ENCODE results near the gene HECTD1. TPM values are rescaled to one million over a fixed set of nuclear protein-coding genes. Genes with fewer than 3 reads are reported as not detected.

Gene HECTD1
- total RNA-seq, 1 experiment from 2014 or later: 88.5 TPM

DNA sequence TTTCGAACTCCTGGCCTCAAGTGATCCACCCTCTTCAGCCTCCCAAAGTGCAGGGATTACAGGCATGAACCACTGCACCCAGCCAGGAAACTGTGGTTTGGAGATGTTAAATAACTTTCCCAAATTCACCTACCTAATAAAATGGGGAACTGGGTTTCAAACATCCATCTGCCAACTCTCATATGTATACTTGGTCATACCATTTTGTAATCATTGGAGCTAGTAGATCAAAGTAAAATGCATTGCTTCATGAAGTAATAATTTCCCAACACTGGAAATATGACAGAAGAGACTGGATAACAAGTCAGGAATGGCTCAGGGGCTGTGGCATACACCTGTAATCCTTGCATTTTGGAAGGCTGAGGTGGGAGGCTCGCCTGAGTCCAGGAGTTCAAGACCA, 5.3 kb upstream of the HECTD1 start:
- TF ChIP-seq, protein P1, sequence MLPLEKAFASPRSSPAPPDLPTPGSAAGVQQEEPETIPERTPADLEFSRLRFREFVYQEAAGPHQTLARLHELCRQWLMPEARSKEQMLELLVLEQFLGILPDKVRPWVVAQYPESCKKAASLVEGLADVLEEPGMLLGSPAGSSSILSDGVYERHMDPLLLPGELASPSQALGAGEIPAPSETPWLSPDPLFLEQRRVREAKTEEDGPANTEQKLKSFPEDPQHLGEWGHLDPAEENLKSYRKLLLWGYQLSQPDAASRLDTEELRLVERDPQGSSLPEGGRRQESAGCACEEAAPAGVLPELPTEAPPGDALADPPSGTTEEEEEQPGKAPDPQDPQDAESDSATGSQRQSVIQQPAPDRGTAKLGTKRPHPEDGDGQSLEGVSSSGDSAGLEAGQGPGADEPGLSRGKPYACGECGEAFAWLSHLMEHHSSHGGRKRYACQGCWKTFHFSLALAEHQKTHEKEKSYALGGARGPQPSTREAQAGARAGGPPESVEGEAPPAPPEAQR (CRISPR knock-in tag; IDR thresholded peaks at IDR 0.05): no peak
- TF ChIP-seq, protein P2, sequence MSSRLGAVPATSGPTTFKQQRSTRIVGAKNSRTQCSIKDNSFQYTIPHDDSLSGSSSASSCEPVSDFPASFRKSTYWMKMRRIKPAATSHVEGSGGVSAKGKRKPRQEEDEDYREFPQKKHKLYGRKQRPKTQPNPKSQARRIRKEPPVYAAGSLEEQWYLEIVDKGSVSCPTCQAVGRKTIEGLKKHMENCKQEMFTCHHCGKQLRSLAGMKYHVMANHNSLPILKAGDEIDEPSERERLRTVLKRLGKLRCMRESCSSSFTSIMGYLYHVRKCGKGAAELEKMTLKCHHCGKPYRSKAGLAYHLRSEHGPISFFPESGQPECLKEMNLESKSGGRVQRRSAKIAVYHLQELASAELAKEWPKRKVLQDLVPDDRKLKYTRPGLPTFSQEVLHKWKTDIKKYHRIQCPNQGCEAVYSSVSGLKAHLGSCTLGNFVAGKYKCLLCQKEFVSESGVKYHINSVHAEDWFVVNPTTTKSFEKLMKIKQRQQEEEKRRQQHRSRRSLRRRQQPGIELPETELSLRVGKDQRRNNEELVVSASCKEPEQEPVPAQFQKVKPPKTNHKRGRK (CRISPR knock-in tag; IDR thresholded peaks at IDR 0.05; ENCODE audit: borderline replicate concordance): no peak
- TF ChIP-seq, protein P3, sequence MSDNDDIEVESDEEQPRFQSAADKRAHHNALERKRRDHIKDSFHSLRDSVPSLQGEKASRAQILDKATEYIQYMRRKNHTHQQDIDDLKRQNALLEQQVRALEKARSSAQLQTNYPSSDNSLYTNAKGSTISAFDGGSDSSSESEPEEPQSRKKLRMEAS (CRISPR knock-in tag; IDR thresholded peaks at IDR 0.05): no peak
- TF ChIP-seq TP53 (CRISPR knock-in tag; IDR thresholded peaks at IDR 0.05): no peak
- TF ChIP-seq, protein P4, sequence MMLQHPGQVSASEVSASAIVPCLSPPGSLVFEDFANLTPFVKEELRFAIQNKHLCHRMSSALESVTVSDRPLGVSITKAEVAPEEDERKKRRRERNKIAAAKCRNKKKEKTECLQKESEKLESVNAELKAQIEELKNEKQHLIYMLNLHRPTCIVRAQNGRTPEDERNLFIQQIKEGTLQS (CRISPR knock-in tag; conservative IDR thresholded peaks at IDR 0.05): no peak
- TF ChIP-seq, protein P5, sequence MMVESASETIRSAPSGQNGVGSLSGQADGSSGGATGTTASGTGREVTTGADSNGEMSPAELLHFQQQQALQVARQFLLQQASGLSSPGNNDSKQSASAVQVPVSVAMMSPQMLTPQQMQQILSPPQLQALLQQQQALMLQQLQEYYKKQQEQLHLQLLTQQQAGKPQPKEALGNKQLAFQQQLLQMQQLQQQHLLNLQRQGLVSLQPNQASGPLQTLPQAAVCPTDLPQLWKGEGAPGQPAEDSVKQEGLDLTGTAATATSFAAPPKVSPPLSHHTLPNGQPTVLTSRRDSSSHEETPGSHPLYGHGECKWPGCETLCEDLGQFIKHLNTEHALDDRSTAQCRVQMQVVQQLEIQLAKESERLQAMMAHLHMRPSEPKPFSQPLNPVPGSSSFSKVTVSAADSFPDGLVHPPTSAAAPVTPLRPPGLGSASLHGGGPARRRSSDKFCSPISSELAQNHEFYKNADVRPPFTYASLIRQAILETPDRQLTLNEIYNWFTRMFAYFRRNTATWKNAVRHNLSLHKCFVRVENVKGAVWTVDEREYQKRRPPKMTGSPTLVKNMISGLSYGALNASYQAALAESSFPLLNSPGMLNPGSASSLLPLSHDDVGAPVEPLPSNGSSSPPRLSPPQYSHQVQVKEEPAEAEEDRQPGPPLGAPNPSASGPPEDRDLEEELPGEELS (CRISPR knock-in tag; IDR thresholded peaks at IDR 0.05): no peak
- TF ChIP-seq SMAD3 (CRISPR knock-in tag; IDR thresholded peaks at IDR 0.05; ENCODE audit: borderline replicate concordance): no peak
- no peak for TF ChIP-seq RELA (CRISPR knock-in tag; IDR thresholded peaks at IDR 0.05; ENCODE audit: borderline replicate concordance)
- no peak for TF ChIP-seq SMAD4 (CRISPR knock-in tag; IDR thresholded peaks at IDR 0.05)
- no peak for TF ChIP-seq ZNF263 (CRISPR knock-in tag; IDR thresholded peaks at IDR 0.05; ENCODE audit: low read depth)
- no peak for TF ChIP-seq ZNF232 (CRISPR knock-in tag; IDR thresholded peaks at IDR 0.05)
- TF ChIP-seq, protein P6, sequence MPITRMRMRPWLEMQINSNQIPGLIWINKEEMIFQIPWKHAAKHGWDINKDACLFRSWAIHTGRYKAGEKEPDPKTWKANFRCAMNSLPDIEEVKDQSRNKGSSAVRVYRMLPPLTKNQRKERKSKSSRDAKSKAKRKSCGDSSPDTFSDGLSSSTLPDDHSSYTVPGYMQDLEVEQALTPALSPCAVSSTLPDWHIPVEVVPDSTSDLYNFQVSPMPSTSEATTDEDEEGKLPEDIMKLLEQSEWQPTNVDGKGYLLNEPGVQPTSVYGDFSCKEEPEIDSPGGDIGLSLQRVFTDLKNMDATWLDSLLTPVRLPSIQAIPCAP (CRISPR knock-in tag; IDR thresholded peaks at IDR 0.05): no peak
- POLR2A ChIA-PET: no interaction called here
- Mint-ChIP-seq H3K4me1 (peaks cover 11% of the 10 kb centered on the region), H3K36me3 (no peaks in the 10 kb centered on the region), H3K4me3 (no peak overlapping the region), H3K27ac (no peak overlapping the region), H3K9me3 (no peaks in the 10 kb centered on the region), H3K27me3 (ENCODE audit: low read depth) (no peaks in the 10 kb centered on the region)
- CTCF ChIA-PET: no interaction called here
- no peak for DNase-seq (ENCODE audit: low spot score)
- ATAC-seq: no peak

DNA sequence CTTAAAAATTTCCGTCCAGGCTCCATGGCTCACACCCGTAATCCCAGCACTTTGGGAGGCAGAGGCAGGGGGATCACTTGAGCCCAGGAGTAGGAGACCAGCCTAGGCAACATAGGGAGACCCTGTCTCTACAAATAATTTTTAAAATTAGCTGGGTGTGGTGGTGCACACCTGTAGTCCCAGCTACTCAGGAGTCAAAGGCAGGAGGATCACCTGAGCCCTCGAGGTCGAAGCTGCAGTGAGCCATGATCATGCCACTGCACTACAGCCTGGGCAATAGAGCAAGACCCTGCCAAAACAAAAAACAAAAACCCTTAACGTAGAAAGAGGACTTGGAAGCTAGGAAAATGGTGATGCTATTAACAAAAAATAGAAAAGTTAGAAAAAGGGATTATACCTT, 2.0 kb upstream of the HECTD1 start:
- POLR2A ChIA-PET: interaction anchor here (0.6 kb wide), 1 partner anchor 8 kb away, joined by 6 read pairs; no protein-coding TSS in a partner anchor
- Mint-ChIP-seq H3K9me3 (no peaks in the 10 kb centered on the region), H3K27ac (no peak overlapping the region), H3K36me3 (peaks cover 10% of the 10 kb centered on the region), H3K27me3 (ENCODE audit: low read depth) (no peaks in the 10 kb centered on the region), H3K4me3 (no peak overlapping the region), H3K4me1 (peaks cover 25% of the 10 kb centered on the region)
- ATAC-seq: no peak
- TF ChIP-seq TEAD1 (CRISPR knock-in tag; IDR thresholded peaks at IDR 0.05) (no peak), ZNF121 (CRISPR knock-in tag; IDR thresholded peaks at IDR 0.05) (peak; percentile 86)
- no peak for DNase-seq (ENCODE audit: low spot score)
- CTCF ChIA-PET: no interaction called here

DNA sequence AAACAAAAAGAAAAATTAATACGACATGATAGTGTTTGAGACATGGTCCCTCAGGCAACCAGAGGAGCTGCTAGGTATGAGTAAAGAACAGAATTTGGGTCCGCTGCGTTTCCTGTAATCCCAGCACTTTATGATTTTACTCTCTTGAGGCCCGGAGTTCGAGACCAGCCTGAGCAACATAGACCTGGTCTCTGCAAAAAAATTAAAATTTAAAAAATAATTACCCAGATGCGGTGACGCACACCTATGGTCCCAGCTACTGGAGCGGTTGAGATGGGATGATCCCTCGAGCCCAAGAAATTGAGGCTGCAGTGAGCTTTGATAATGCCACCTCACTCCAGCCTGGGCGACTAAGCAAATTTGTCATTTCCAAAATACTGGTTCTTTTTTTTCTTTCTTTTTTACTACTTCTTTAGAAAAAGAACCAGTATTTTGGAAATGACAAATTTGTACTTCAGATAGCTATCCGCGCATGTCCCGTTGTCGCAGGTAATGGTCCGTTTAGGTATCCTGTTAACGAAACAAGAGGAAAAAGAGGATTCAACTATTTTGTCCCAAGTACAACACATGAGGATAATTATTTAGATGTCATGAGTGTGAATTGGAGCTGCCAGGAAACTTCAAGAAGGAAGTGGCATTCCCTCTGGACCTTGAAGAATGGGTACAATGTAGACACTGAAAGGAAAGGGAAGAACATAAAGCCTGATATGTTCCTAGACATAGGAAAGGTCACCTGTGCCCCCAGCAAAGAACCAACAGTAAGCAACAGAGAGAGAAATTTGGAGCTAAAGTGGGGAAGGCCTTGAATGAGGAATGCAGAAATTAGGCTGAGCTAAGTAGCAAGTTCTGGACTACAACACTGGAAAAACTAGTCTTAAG, 1.2 kb upstream of the HECTD1 start:
- Mint-ChIP-seq H3K4me3 (peak overlapping the region; percentile 90), H3K9me3 (peaks cover 7% of the 10 kb centered on the region), H3K36me3 (peaks cover 17% of the 10 kb centered on the region), H3K4me1 (peaks cover 25% of the 10 kb centered on the region), H3K27ac (peak overlapping the region; percentile 97), H3K27me3 (ENCODE audit: low read depth) (no peaks in the 10 kb centered on the region)
- CTCF ChIA-PET: interaction anchor here (0.9 to 2.3 kb wide), 8 partner anchors 13 to 150 kb away, joined by 3 to 8 read pairs (median 4); no protein-coding TSS in a partner anchor
- ATAC-seq: no peak
- TF ChIP-seq ZNF219 (CRISPR knock-in tag; IDR thresholded peaks at IDR 0.05; ENCODE audit: borderline replicate concordance): no peak
- POLR2A ChIA-PET: interaction anchor here (0.6 to 1.7 kb wide), 3 partner anchors 9 to 211 kb away, joined by 6 to 8 read pairs (median 7); partner anchors contain the start of gene HEATR5A
- no peak for DNase-seq (ENCODE audit: low spot score)

Data from WTC11 (cell line).